CD8-positive, alpha-beta memory T cell (primary cell): ENCODE data around the gene PKP2. TPM values are rescaled to one million over a fixed set of nuclear protein-coding genes. Genes with fewer than 3 reads are reported as not detected.
"Not testable (repeated sequence)": the region's sequence is repeated elsewhere in the genome, so short reads cannot be mapped to it uniquely, and the experiment has no call there.

ENCODE experiments used
- CTCF ChIA-PET: fragments of 350-600 bp; sonication (Branson Sonifier 250); formaldehyde crosslinking; loops from one replicate; lab custom pipeline; 2021; ENCODE audit warnings: antibody characterized with exemption; lab: Charles Lee
- POLR2A ChIA-PET: fragments of 350-600 bp; sonication (Branson Sonifier 250); formaldehyde crosslinking; loops from one replicate; lab custom pipeline; 2021; ENCODE audit warnings: antibody characterized with exemption; lab: Charles Lee
- DNase-seq, 5 donors: peaks; one replicate each; pipeline versions ENCODE4 v3.0.0 to v3.0.0-alpha.2; 2020 to 2022; ENCODE audit warnings: mixed read lengths in 1 of 5
- H3K27ac ChIP-seq: one replicate; pipeline ENCODE4 v1.7.0; 2013; ENCODE audit warnings: low read depth, mild to moderate bottlenecking, low read length, moderate library complexity
- H3K27me3 ChIP-seq: 2 replicates; pipeline ENCODE4 v1.7.0; 2013; ENCODE audit warnings: low read length, mild to moderate bottlenecking; ENCODE audit not compliant: insufficient read depth, poor library complexity, severe bottlenecking
- H3K36me3 ChIP-seq: 2 replicates; pipeline ENCODE4 v1.7.0; 2013; ENCODE audit warnings: mild to moderate bottlenecking, low read length, moderate library complexity; ENCODE audit not compliant: insufficient read depth
- H3K4me1 ChIP-seq: 2 replicates; pipeline ENCODE4 v1.7.0; 2013; ENCODE audit warnings: mild to moderate bottlenecking, low read length, moderate library complexity; ENCODE audit not compliant: insufficient read depth
- H3K4me3 ChIP-seq: 2 replicates; pipeline ENCODE4 v1.7.0; 2013; ENCODE audit warnings: mild to moderate bottlenecking, low read length
- H3K9me3 ChIP-seq: 2 replicates; pipeline ENCODE4 v1.7.0; 2013; ENCODE audit warnings: mild to moderate bottlenecking, low read length
- H3K27ac Mint-ChIP-seq, 8 donors: one replicate each; pipeline ENCODE4 v1.8.0; 2020 to 2021; ENCODE audit warnings: mixed read lengths in 8 of 8, mild to moderate bottlenecking in 6 of 8, inconsistent platforms in 3 of 8, moderate library complexity in 3 of 8
- H3K27me3 Mint-ChIP-seq, 2 donors: one replicate each; pipeline ENCODE4 v1.8.0; 2020 to 2021; ENCODE audit warnings: mixed read lengths in 2 of 2, mild to moderate bottlenecking in 1 of 2, moderate library complexity in 1 of 2
- H3K36me3 Mint-ChIP-seq, 3 donors: one replicate each; pipeline ENCODE4 v1.8.0; 2020 to 2021; ENCODE audit warnings: mixed read lengths in 3 of 3, inconsistent platforms in 1 of 3, mild to moderate bottlenecking in 1 of 3
- H3K4me1 Mint-ChIP-seq, 3 donors: one replicate each; pipeline ENCODE4 v1.8.0; 2020 to 2021; ENCODE audit warnings: mixed read lengths in 3 of 3, inconsistent platforms in 1 of 3, mild to moderate bottlenecking in 1 of 3
- H3K4me3 Mint-ChIP-seq, 7 donors: one replicate each; pipeline ENCODE4 v1.8.0; 2020 to 2021; ENCODE audit warnings: mixed read lengths in 7 of 7, mild to moderate bottlenecking in 6 of 7, moderate library complexity in 4 of 7, inconsistent platforms in 2 of 7
- H3K9me3 Mint-ChIP-seq, 5 donors: one replicate each; pipeline ENCODE4 v1.8.0; 2020 to 2022; ENCODE audit warnings: mixed read lengths in 5 of 5, mild to moderate bottlenecking in 3 of 5, moderate library complexity in 2 of 5, inconsistent platforms in 1 of 5
- polyA plus RNA-seq: library from polyadenylated mRNA; unstranded; fragments of 300-500 nt; fragmentation: Illumina TruSeq; gene quantifications from one replicate; pipeline ENCODE4 v1.2.3, GENCODE V29; 2021
- total RNA-seq, 2 experiments: library from RNA; stranded (reverse); gene quantifications; one replicate each; pipeline ENCODE4 v1.2.3, GENCODE V29; 2021

PKP2 gene
- total and polyA plus RNA-seq, 3 experiments from 2014 or later = 0.15 to 0.40 (median 0.17) TPM

GRCh38 chr12:32881702-32882101 is 14.9 kb downstream of the PKP2 start:
- Mint-ChIP-seq H3K4me1 (no peaks in the 10 kb centered on the region), H3K9me3 (no peaks in the 10 kb centered on the region), H3K4me3 (no peak overlapping the region), H3K27ac (no peak overlapping the region), H3K36me3 (no peaks in the 10 kb centered on the region), H3K27me3 (no peaks in the 10 kb centered on the region)
- Histone ChIP-seq H3K27me3 (no peaks in the 10 kb centered on the region), H3K36me3 (no peaks in the 10 kb centered on the region), H3K4me1 (no peaks in the 10 kb centered on the region), H3K27ac (no peak overlapping the region), H3K9me3 (no peaks in the 10 kb centered on the region), H3K4me3 (no peak overlapping the region)
- DNase-seq = no peak
- POLR2A ChIA-PET = no interaction called here
- CTCF ChIA-PET = no interaction called here

DNA sequence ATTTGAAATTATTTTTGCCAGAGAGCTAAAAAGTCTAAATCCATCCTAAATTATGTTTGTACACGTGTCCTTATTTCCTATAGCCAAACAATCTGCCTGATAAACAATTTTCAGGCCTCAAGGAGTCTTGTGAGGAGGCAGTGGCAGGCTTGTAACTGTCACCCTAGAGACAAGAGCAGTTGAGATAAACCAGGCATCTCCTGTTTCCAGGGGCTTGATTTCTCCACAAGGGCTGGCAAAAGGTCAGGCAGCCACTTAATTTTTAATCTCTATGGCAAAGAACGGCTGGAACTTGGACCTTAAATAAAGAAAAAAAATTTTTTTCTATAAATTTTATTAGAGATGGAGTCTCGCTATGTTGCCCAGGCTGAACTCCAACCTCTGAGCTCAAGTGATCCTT is 15.5 kb downstream of the PKP2 start:
- POLR2A ChIA-PET = no interaction called here
- DNase-seq = no peak

GRCh38 chr12:32879066-32879465 is 17.5 kb downstream of the PKP2 start:
- CTCF ChIA-PET, H3K9me3 ChIP-seq, H3K27ac ChIP-seq, H3K27ac Mint-ChIP-seq, H3K36me3 Mint-ChIP-seq, H3K27me3 ChIP-seq, H3K9me3 Mint-ChIP-seq, H3K27me3 Mint-ChIP-seq, H3K36me3 ChIP-seq, H3K4me3 ChIP-seq, H3K4me1 ChIP-seq, H3K4me3 Mint-ChIP-seq, DNase-seq, POLR2A ChIA-PET, H3K4me1 Mint-ChIP-seq: not testable (repeated sequence)

More for the DNA sequence above, 15.5 kb downstream of the PKP2 start:
- Histone ChIP-seq H3K4me3 (no peak overlapping the region), H3K9me3 (no peaks in the 10 kb centered on the region), H3K4me1 (no peaks in the 10 kb centered on the region), H3K27ac (no peak overlapping the region), H3K36me3 (no peaks in the 10 kb centered on the region), H3K27me3 (no peaks in the 10 kb centered on the region)
- Mint-ChIP-seq H3K27ac (no peak overlapping the region), H3K4me1 (no peaks in the 10 kb centered on the region), H3K36me3 (no peaks in the 10 kb centered on the region), H3K9me3 (no peaks in the 10 kb centered on the region), H3K4me3 (no peak overlapping the region), H3K27me3 (no peaks in the 10 kb centered on the region)
- CTCF ChIA-PET = no interaction called here

- H3K27ac ChIP-seq = no peak overlapping the region
- no peaks in the 10 kb centered on the region for H3K36me3 ChIP-seq
- CTCF ChIA-PET = no interaction called here
- no peak overlapping the region for H3K4me3 Mint-ChIP-seq
- POLR2A ChIA-PET = no interaction called here
- H3K4me1 Mint-ChIP-seq = no peaks in the 10 kb centered on the region
- H3K27ac Mint-ChIP-seq = no peak overlapping the region
- no peak overlapping the region for H3K4me3 ChIP-seq
- DNase-seq = no peak
- H3K4me1 ChIP-seq = no peaks in the 10 kb centered on the region
- H3K27me3 ChIP-seq = no peaks in the 10 kb centered on the region
- H3K9me3 ChIP-seq = no peaks in the 10 kb centered on the region
- no peaks in the 10 kb centered on the region for H3K36me3 Mint-ChIP-seq
- H3K27me3 Mint-ChIP-seq = peaks cover 0 to under 1% of the 10 kb centered on the region in 2 donors
- no peaks in the 10 kb centered on the region for H3K9me3 Mint-ChIP-seq
Observed at GRCh38 chr12:32877601-32878459, 18.7 kb downstream of the PKP2 start.

GRCh38 chr12:32876004-32876403 is 20.6 kb downstream of the PKP2 start:
- DNase-seq = no peak
- H3K36me3 Mint-ChIP-seq = no peaks in the 10 kb centered on the region
- H3K4me3 ChIP-seq = no peak overlapping the region
- no peaks in the 10 kb centered on the region for H3K27me3 ChIP-seq
- no peak overlapping the region for H3K27ac Mint-ChIP-seq
- no peaks in the 10 kb centered on the region for H3K4me1 ChIP-seq
- no peaks in the 10 kb centered on the region for H3K36me3 ChIP-seq
- no peaks in the 10 kb centered on the region for H3K9me3 ChIP-seq
- no peak overlapping the region for H3K4me3 Mint-ChIP-seq
- H3K27me3 Mint-ChIP-seq = peaks cover 0 to 8% of the 10 kb centered on the region in 2 donors
- ChIA-PET CTCF (no interaction called here), POLR2A (no interaction called here)
- H3K27ac ChIP-seq = no peak overlapping the region
- H3K4me1 Mint-ChIP-seq = no peaks in the 10 kb centered on the region
- no peaks in the 10 kb centered on the region for H3K9me3 Mint-ChIP-seq

GRCh38 chr12:32874975-32875374 is 21.6 kb downstream of the PKP2 start:
- Mint-ChIP-seq H3K4me3 (no peak overlapping the region), H3K27ac (no peak overlapping the region), H3K36me3 (no peaks in the 10 kb centered on the region), H3K9me3 (no peaks in the 10 kb centered on the region), H3K4me1 (no peaks in the 10 kb centered on the region), H3K27me3 (peaks cover 2 to 8% of the 10 kb centered on the region in 2 donors)
- ChIA-PET CTCF (no interaction called here), POLR2A (no interaction called here)
- Histone ChIP-seq H3K9me3 (no peaks in the 10 kb centered on the region), H3K27ac (no peak overlapping the region), H3K27me3 (no peaks in the 10 kb centered on the region), H3K36me3 (no peaks in the 10 kb centered on the region), H3K4me1 (no peaks in the 10 kb centered on the region), H3K4me3 (no peak overlapping the region)
- DNase-seq = no peak

- no peak overlapping the region for H3K4me3 ChIP-seq
- Mint-ChIP-seq H3K4me3 (no peak overlapping the region), H3K9me3 (no peaks in the 10 kb centered on the region), H3K36me3 (no peaks in the 10 kb centered on the region), H3K27me3 (peaks cover 2 to 8% of the 10 kb centered on the region in 2 donors), H3K4me1 (no peaks in the 10 kb centered on the region), H3K27ac (no peak overlapping the region)
- no peaks in the 10 kb centered on the region for H3K27me3 ChIP-seq
- ChIA-PET CTCF (no interaction called here), POLR2A (no interaction called here)
- no peak overlapping the region for H3K27ac ChIP-seq
- no peaks in the 10 kb centered on the region for H3K9me3 ChIP-seq
- no peaks in the 10 kb centered on the region for H3K4me1 ChIP-seq
- no peak for DNase-seq
- no peaks in the 10 kb centered on the region for H3K36me3 ChIP-seq
Observed at GRCh38 chr12:32874078-32874477, 22.5 kb downstream of the PKP2 start.

- H3K9me3 ChIP-seq, H3K4me1 ChIP-seq, H3K27ac ChIP-seq, DNase-seq, H3K9me3 Mint-ChIP-seq, H3K36me3 ChIP-seq, H3K4me3 ChIP-seq, H3K4me1 Mint-ChIP-seq, CTCF ChIA-PET, H3K36me3 Mint-ChIP-seq, H3K4me3 Mint-ChIP-seq, H3K27ac Mint-ChIP-seq, POLR2A ChIA-PET, H3K27me3 Mint-ChIP-seq, H3K27me3 ChIP-seq: not testable (repeated sequence)
Observed at GRCh38 chr12:32872416-32872815, 24.2 kb downstream of the PKP2 start.
